Mucosa of gallbladder (tissue), 1 donor: ENCODE measurements around the gene CCDC90B. TPM values are rescaled to one million over a fixed set of nuclear protein-coding genes. Genes with fewer than 3 reads are reported as not detected.

ENCODE experiments used
- DNase-seq: peaks from one replicate; pipeline ENCODE4 v3.0.0-alpha.2; 2020; ENCODE audit warnings: low spot score
- total RNA-seq: library from RNA; stranded (reverse); gene quantifications from one replicate; pipeline ENCODE4 v1.2.1, GENCODE V29; 2021
- donor health status: DM: no; HTN: no; CAD: no.

CCDC90B gene
- total RNA-seq, 1 donor from 2014 or later, result 31.9 TPM

- no peak for DNase-seq
Observed at GRCh38 chr11:83235825-83236224, 50.3 kb downstream of the CCDC90B start.

DNA sequence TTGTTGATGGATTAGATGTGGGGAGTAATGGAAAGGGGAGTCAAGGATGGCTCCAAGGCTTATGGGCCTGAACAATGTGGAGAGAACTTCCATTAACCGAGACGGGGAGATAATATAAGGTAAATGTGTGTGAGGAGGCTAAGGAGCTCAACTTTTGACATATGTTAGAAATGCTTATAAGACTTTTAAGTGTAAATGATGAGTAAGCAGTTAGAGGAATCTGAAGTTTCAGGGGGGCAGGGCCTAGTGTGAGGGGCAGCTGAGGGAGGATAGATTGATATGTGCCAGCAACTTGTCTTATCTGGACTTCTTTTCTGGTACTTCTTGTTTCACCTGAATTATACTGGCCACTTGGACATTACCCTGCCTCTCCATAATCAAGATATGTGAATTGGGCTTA lies 62.7 kb downstream of the CCDC90B start:
- DNase-seq, result no peak

GRCh38 chr11:83222499-83222898 lies 63.7 kb downstream of the CCDC90B start:
- no peak for DNase-seq

GRCh38 chr11:83221694-83222093 lies 64.5 kb downstream of the CCDC90B start:
- no peak for DNase-seq

DNA sequence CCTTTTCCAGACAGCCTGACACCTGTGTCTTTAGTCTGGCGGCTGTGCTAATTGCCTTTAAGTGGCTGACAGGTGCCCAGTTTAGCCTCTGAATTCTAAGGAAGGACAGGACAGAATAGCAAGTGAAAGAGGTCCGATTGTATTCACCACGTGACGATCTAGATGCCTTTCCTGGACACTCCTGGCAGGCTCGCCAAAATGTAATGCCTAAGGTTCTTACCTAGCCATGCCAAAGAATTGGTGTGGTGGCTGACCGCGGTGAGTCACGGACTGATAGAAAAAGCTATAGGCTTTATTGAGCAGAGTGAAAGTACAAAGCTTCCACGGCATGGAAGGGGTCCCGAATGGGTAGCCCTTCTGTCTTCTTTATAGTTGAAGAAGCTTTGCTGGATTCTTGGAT lies 65.9 kb downstream of the CCDC90B start:
- DNase-seq, result no peak

DNA sequence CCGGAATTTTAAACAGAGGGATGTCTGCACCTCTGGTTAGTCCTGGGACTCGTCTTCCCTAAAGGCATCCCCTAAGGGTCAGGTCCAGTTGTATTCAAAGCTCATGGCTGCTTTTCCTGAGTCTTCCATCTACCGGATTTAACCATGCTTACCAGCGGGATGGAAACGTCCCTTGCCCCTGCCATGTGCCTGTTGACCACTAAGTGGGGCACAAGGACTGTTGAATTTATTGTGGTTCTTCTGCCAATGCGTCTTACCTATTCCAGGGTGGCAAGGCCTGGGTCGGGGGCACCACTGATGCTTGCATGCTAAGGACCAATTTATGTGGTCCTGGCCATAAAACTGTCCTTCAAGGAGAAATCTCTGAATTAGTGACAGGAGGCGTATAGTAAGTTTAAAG lies 67.1 kb downstream of the CCDC90B start:
- no peak for DNase-seq

Other genes with a start within 250 kb of the CCDC90B start
- 13.6 TPM for gene RAB30, start 214.5 kb downstream of the CCDC90B start, total RNA-seq
- 46.7 TPM for gene PCF11, start 129.2 kb downstream of the CCDC90B start, total RNA-seq
- 24.5 TPM for gene ANKRD42, start 92.7 kb downstream of the CCDC90B start, total RNA-seq